Endothelial cell of hepatic sinusoid (primary cell): ENCODE measurements around the gene PNMA1.

Experiments used
- in situ Hi-C: cut with HindIII; loops from 2 replicates; pipeline ENCODE4 v1.10.0; 2017; ENCODE audit warnings: low sequenced_read_pairs

PNMA1 gene

GRCh38 chr14:73678698-73679097, 35.5 kb downstream of the PNMA1 start:
- in situ Hi-C loops = no loop called here

GRCh38 chr14:73674986-73675385, 39.2 kb downstream of the PNMA1 start:
- in situ Hi-C loops = no loop called here

GRCh38 chr14:73667854-73668253, 46.3 kb downstream of the PNMA1 start:
- in situ Hi-C loops = no loop called here

GRCh38 chr14:73666583-73666982, 47.6 kb downstream of the PNMA1 start:
- in situ Hi-C loops = no loop called here

- in situ Hi-C loops = no loop called here
Measured at GRCh38 chr14:73665130-73665529, 49.1 kb downstream of the PNMA1 start.

GRCh38 chr14:73663548-73664212, 50.5 kb downstream of the PNMA1 start:
- in situ Hi-C loops = no loop called here

- in situ Hi-C loops = no loop called here
Measured at GRCh38 chr14:73662487-73662943, 51.7 kb downstream of the PNMA1 start.

- in situ Hi-C loops = no loop called here
Measured at GRCh38 chr14:73661872-73662271, 52.3 kb downstream of the PNMA1 start.
